ENCODE measurements around the gene TMEFF2.

DNA sequence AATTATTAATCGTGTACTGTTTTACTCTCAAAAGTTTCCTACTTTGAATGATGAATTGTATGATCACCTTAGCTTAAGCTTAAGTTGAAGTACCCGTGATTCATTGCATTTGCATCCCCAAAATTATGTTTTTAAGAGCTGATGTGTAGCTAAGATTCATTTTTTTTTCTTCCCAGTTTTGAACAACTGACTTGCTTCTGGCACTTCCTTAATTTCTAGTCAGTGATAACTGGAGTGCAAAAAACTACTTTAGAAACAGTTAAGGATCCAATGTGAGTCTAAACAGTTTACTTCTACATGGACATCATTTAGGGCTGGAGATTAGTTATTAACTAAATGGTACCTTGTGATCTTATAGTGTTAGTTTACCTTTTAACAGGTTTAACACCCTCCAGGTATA lies 223.9 kb downstream of the TMEFF2 start:
- TF ChIP-seq, protein P1, sequence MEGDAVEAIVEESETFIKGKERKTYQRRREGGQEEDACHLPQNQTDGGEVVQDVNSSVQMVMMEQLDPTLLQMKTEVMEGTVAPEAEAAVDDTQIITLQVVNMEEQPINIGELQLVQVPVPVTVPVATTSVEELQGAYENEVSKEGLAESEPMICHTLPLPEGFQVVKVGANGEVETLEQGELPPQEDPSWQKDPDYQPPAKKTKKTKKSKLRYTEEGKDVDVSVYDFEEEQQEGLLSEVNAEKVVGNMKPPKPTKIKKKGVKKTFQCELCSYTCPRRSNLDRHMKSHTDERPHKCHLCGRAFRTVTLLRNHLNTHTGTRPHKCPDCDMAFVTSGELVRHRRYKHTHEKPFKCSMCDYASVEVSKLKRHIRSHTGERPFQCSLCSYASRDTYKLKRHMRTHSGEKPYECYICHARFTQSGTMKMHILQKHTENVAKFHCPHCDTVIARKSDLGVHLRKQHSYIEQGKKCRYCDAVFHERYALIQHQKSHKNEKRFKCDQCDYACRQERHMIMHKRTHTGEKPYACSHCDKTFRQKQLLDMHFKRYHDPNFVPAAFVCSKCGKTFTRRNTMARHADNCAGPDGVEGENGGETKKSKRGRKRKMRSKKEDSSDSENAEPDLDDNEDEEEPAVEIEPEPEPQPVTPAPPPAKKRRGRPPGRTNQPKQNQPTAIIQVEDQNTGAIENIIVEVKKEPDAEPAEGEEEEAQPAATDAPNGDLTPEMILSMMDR (conservative IDR thresholded peaks at IDR 0.05; ENCODE audit: low read depth, low read length), result no peak
- no peak for TF ChIP-seq POLR2A (IDR thresholded peaks at IDR 0.05; ENCODE audit: low read depth, low read length)
- no peak for TF ChIP-seq MAFK (IDR thresholded peaks at IDR 0.05; ENCODE audit: low read depth, low read length)
- TF ChIP-seq, protein P2, sequence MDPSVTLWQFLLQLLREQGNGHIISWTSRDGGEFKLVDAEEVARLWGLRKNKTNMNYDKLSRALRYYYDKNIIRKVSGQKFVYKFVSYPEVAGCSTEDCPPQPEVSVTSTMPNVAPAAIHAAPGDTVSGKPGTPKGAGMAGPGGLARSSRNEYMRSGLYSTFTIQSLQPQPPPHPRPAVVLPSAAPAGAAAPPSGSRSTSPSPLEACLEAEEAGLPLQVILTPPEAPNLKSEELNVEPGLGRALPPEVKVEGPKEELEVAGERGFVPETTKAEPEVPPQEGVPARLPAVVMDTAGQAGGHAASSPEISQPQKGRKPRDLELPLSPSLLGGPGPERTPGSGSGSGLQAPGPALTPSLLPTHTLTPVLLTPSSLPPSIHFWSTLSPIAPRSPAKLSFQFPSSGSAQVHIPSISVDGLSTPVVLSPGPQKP (IDR thresholded peaks at IDR 0.05; ENCODE audit: borderline replicate concordance, low read depth, low read length), result no peak
- TF ChIP-seq RAD21 (IDR thresholded peaks at IDR 0.05; ENCODE audit: low read length), result no peak
- TF ChIP-seq RFX5 (IDR thresholded peaks at IDR 0.05; ENCODE audit: low read depth, low read length), result no peak
- TF ChIP-seq MXI1 (IDR thresholded peaks at IDR 0.05; ENCODE audit: borderline replicate concordance, low read depth, low read length), result no peak

Measured in IMR-90 (cell line).